ENCODE data around the gene SCTR. TPM values are rescaled to one million over a fixed set of nuclear protein-coding genes. Genes with fewer than 3 reads are reported as not detected.

SCTR gene
- total and polyA plus RNA-seq, 2 of the 13 experiments (the other 11 are each of a cell fraction or from before 2014, with no cell fraction given), result not detected

DNA sequence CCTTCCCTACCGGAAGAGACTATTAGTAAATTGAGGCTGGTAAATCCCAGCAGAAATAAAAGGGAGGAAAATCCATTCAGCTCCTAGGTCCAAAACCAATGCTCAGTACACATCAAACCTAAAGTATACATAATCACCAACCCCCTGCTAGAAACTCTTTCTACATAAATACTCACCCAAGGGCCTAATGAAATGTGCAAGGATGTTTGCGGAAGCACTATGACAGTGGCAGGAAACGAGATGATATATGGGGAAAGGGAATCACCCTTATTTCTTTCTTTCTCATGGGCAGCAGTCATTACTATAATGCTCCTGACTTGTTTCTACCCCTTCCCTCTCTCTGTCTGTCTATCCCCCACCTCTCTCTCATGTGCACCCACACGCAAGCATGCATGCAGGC, 1.3 kb upstream of the SCTR start:
- ATAC-seq, result no peak

More for the DNA sequence above, 1.3 kb upstream of the SCTR start:
- 0 out of 2 replicates have a peak, but pooled peaks cover 7% of the 10 kb centered on the region for H3K4me1 ChIP-seq (ENCODE audit: insufficient read depth, low read length)
- TF ChIP-seq TRAFD1 (CRISPR knock-in tag; IDR thresholded peaks at IDR 0.05; ENCODE audit: borderline replicate concordance), result no peak
- no peak for TF ChIP-seq ZNF451 (CRISPR knock-in tag; IDR thresholded peaks at IDR 0.05)
- no peak for TF ChIP-seq ZNF660 (CRISPR knock-in tag; IDR thresholded peaks at IDR 0.05; ENCODE audit: borderline replicate concordance, low read depth)
- no peak for TF ChIP-seq NCOA2 (CRISPR knock-in tag; IDR thresholded peaks at IDR 0.05)
- TF ChIP-seq FOXK1 (CRISPR knock-in tag; IDR thresholded peaks at IDR 0.05; ENCODE audit: borderline replicate concordance, low read depth), result no peak
- no peak for TF ChIP-seq ISX (CRISPR knock-in tag; conservative IDR thresholded peaks at IDR 0.05)
- TF ChIP-seq FOXC1 (CRISPR knock-in tag; IDR thresholded peaks at IDR 0.05; ENCODE audit: borderline replicate concordance), result no peak
- no peak for TF ChIP-seq CBX5 (CRISPR knock-in tag; IDR thresholded peaks at IDR 0.05; ENCODE audit: borderline replicate concordance)
- no peak for TF ChIP-seq NFIC (IDR thresholded peaks at IDR 0.05; ENCODE audit: low read length)
- TF ChIP-seq ZNF10 (CRISPR knock-in tag; IDR thresholded peaks at IDR 0.05; ENCODE audit: borderline replicate concordance, low read depth), result no peak
- no peak for TF ChIP-seq MED1 (CRISPR knock-in tag; IDR thresholded peaks at IDR 0.05)
- no peak for TF ChIP-seq MIER3 (CRISPR knock-in tag; IDR thresholded peaks at IDR 0.05; ENCODE audit: borderline replicate concordance)
- no peak for TF ChIP-seq CENPT (CRISPR knock-in tag; IDR thresholded peaks at IDR 0.05; ENCODE audit: low read depth)
- TF ChIP-seq ZNF276 (CRISPR knock-in tag; IDR thresholded peaks at IDR 0.05; ENCODE audit: low read depth), result no peak
- no peak for TF ChIP-seq ZNF883 (CRISPR knock-in tag; IDR thresholded peaks at IDR 0.05; ENCODE audit: not compliant biosample characterization)
- in situ Hi-C loops (cut with HindIII; ENCODE audit: extremely low pct_ligation_motif_present, low pct_unique_long_range_greater_than_20kb), result no loop called here
- H3K27ac ChIP-seq (ENCODE audit: extremely low read length, insufficient read depth, low read length), result no peak overlapping the region
- no peak overlapping the region for H3K4me2 ChIP-seq (ENCODE audit: low read depth, low read length)
- H3K9me3 ChIP-seq (ENCODE audit: low read length), result no peaks in the 10 kb centered on the region
- CTCF ChIA-PET (ENCODE audit: low intra/inter-chr PET ratio, low total read pairs), result no interaction called here
- no TSS peak for BruUV-seq (replicated peaks)
- 71% methylated on average over 4 of the region's 4 CpGs for WGBS (ENCODE audit: low lambda C conversion rate)
- intact Hi-C loops (cut with micrococcal nuclease; ENCODE audit: unreplicated experiment), result no loop called here
- POLR2A ChIA-PET, result no interaction called here
- no peaks in the 10 kb centered on the region for H3K79me2 ChIP-seq (ENCODE audit: insufficient read depth, low read length)
- no peak overlapping the region for H3K9ac ChIP-seq (ENCODE audit: insufficient read depth, low read depth, low read length)
- no peaks in the 10 kb centered on the region for H4K20me1 ChIP-seq (ENCODE audit: insufficient read depth, low read length)
- no peak for FAIRE-seq
- H3K36me3 ChIP-seq (replicated peaks in 1 of 2; ENCODE audit: control insufficient read depth in 1 of 2, insufficient read depth in 2 of 2, low read length in 2 of 2), result no peaks in the 10 kb centered on the region
- DNase-seq (ENCODE audit: low spot score), result no peak
- no peak overlapping the region for H2AFZ ChIP-seq (ENCODE audit: low read length)
- peaks cover 6 to 66% of the 10 kb centered on the region in 2 experiments; a peak in 4 of 5 replicates for H3K27me3 ChIP-seq (ENCODE audit: control insufficient read depth in 1 of 2, insufficient read depth in 2 of 2, low read length in 2 of 2)
- no peak overlapping the region for H3K4me3 ChIP-seq (replicated peaks in 1 of 3; ENCODE audit: insufficient read depth in 1 of 3, low read depth in 2 of 3, low read length in 3 of 3)
